NCI-H2029 (cell line): ENCODE results near the gene PRRX1.

ENCODE experiments used
- DNase-seq: peaks from one replicate; lab custom pipeline; 2025; lab: John Stamatoyannopoulos, UW

The PRRX1 gene

GRCh38 chr1:170721621-170722020, 57.7 kb downstream of the PRRX1 start:
- no peak for DNase-seq

- no peak for DNase-seq
Observed at GRCh38 chr1:170723518-170723917, 59.6 kb downstream of the PRRX1 start.

DNA sequence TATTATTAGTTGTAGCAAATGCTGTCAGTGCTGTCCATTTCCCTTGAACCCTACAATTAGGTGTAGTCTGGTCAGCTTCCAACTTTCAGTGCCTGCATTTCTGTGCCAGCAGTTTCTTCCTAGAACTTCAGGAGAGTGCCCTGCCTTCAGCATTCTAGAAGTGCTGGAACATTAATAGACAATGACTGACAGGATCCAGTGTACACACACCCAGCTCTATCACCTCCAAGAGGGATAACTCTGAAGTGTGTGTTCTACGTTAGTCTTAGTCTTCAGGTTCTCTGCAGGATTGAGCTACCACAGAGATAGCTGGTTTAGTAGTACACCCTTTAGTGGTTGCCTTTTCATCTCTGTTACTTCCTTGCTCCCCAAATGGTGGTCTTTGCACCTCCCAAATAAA, 61.4 kb downstream of the PRRX1 start:
- DNase-seq, result no peak

- no peak for DNase-seq
Observed at GRCh38 chr1:170727963-170728362, 64.0 kb downstream of the PRRX1 start.

GRCh38 chr1:170729225-170730002, 65.5 kb downstream of the PRRX1 start:
- DNase-seq, result no peak

DNA sequence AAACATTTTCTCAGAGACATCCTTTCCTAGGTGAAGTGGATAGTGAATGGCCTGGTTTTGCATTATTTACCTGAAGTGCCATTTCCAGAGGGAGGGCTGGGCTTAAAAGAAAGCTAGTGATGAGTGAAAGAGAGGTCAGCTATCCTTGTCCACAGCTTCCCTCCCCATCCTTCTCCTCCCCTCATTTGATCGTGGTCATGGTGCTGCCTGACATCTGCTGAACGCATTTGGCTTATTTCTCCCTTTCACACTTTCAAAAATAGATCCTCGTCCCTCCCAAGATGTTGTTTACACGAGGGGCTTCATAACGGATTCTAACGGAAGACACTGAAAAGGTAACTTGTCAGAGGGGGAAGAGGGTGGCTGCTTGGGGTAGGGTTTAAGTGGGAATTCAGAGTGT, 66.1 kb downstream of the PRRX1 start:
- DNase-seq, result no peak

DNA sequence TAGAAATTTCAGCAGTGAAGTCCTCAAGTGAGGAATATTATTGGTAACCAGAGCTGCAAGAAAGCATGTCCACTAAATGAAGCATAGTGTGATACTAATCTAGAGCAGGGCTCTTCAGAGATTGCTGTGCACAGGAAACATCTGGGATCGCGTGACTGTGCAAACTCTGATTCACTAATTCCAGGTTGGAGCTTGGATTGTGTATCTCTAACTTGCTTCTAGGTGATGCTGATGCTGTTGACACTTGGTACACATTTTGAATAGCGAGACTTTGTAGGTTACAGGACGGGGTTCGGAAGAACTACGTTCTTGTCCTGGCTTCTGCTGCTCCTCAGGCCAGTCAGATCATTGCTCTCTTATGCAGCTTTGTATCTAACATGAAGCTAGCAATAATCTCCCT, 66.5 kb downstream of the PRRX1 start:
- DNase-seq, result no peak

DNA sequence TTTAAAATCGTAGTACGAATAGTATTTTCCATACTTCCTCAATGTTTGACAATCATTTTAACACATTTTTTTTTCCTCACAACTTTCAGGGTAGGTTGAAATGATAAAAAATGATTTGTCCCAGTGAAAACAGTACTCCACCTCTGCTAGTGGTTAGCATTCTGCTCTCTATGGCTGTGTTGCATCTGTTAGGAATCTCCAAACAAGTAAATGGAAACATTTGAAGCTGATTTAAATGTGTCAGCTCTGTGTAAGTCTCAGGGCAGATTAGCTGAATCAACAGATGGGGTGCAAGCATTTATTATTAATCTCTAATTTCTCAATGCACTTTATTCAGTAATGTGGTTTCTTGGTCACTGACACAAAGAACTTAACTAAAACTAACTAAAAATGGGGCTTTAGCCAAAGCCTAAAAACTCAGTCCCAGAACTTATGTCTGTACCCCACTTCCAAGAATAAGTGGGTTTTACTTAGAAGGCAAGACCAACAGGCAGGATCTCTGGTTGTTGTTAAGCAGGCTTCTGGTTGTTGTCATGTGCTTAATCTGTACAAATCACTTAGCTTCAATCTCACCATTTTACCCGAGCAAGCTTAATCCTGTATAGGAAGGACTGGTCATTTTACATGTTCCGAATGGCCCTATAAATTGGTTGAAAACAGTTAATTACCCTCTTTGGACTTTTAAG, 67.8 kb downstream of the PRRX1 start:
- DNase-seq, result no peak

DNA sequence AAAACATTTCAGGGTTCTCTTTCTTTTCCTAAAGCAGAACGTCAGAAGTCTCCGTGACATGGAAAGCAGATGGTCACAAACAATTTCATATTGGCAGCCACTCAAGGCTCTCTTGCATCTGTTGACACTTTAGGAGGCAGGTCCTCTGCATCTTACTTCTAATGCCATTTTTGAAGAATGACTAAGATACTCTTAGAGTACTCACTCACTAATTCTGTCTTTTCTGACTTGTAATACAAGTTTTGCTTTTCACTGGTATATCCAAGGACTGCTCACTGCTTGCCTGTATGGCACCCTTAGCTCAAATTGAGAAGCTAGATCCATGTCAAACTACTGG, 68.3 kb downstream of the PRRX1 start:
- no peak for DNase-seq

GRCh38 chr1:170734412-170735175, 70.7 kb downstream of the PRRX1 start:
- DNase-seq, result no peak

DNA sequence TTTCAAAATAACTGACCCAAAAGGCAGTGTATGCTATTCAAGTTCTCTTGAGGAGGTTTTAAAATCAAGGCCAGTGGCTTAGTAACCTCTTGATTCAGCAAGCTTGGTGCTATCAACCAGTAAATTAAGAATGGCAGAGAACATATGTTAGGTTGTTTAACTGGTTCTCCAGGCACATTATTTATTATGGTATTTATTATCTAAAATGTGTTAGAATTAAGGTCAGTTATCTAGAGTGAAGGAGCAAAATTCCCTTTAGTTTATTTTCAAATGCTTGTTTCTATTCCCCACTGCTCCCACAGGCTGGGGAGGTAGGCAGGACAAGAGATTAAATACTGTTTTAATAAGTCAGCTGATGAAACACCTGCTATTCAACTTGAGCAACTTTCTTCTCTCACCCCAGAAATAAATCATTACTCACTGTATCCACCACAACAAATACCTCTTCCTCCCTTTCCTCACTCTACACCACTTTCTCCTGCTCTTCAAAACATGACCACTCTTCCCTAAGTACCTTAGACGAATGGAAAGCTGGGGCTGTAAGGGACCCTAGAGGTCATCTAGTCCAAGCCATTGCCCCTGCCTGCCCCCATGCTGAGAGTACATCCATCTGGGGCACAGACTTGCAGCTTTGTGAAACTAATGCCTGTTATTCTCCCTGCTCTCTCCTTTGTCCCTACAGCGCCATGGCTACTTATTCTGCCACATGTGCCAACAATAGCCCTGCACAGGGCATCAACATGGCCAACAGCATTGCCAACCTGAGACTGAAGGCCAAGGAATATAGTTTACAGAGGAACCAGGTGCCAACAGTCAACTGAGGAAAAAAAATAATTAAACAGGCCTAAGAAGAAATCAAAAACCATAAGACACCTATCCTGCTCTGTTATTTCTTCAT, 71.7 kb downstream of the PRRX1 start:
- DNase-seq, result no peak

- DNase-seq, result no peak
Observed at GRCh38 chr1:170739803-170740202, 75.9 kb downstream of the PRRX1 start.

DNA sequence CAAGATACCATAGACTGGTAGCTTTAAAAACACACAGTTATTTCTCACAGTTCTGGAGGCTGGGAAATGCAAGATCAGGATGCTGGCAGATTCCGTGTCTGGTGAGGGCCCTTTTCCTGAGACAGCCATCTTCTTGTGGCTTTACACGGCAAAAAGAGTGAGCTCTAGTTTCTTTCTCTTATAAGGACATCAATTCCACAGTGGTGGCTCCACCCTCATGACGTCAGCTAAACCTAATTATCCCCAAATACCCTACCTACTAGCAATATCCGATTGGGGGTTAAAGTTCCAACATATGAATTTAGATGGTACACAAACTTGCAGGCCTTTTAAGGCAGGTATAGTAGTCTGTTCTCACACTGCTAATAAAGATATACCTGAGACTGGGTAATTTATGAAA, 77.7 kb downstream of the PRRX1 start:
- no peak for DNase-seq

- DNase-seq, result no peak
Observed at GRCh38 chr1:170742600-170742999, 78.7 kb downstream of the PRRX1 start.

DNA sequence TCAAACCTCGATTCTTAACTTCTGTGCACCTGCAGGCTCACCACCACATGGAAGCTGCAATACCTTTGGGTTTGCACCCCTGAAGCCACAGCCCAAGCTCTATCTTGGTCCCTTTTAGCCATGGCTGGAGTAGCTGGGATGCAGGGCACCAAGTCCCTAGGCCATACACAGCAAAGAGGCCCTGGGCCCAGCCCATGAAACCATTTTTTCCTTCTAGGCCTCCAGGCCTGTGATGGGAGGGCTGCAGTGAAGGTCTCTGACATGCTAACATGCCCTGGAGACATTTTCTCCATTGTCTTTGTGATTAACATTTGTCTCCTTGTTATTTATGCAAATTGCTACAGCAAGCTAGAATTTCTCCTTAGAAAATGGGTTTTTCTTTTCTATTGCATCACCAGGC, 79.2 kb downstream of the PRRX1 start:
- DNase-seq, result no peak

GRCh38 chr1:170749549-170749948, 85.6 kb downstream of the PRRX1 start:
- no peak for DNase-seq

- DNase-seq, result no peak
Observed at GRCh38 chr1:170749959-170750358, 86.0 kb downstream of the PRRX1 start.

- DNase-seq, result no peak
Observed at GRCh38 chr1:170755795-170756194, 91.9 kb downstream of the PRRX1 start.

DNA sequence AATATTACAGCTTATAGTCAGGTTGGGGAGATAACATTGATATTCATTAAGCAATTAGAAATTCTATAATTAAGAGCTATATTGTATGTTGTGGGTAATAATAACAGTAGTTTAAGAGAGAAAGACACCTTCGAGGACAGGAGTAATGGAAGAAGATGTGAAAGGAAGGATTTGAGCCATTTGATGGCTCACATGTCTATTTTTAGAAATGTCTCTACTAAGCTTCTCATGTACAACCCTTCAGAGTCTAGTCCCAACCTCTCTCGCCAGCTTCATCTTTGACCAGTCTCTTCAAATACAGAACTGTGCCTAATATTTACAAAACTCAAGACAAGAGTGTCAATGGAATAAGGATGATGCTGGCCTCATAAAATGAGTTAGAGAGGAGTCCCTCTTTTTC, 95.1 kb downstream of the PRRX1 start:
- no peak for DNase-seq

DNA sequence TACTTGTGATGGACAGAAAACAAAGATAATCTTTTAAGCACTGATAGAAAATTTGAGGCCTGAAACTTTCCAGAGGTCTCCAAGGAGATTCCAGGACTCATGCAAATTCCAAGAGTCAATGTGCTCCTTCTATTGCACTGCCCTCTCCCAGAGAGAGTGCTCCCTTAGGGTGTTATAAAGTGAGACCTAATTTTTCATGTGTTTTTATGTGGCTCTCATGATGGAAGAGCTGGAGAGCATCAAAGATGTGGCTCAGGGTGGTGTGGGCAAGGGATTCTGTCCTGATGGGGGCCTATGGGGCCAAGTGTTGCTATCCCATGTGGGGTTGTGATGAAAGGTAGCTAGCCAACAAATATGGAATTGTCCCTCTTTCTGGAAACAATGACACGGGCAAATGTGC, 101.3 kb downstream of the PRRX1 start:
- DNase-seq, result no peak

DNA sequence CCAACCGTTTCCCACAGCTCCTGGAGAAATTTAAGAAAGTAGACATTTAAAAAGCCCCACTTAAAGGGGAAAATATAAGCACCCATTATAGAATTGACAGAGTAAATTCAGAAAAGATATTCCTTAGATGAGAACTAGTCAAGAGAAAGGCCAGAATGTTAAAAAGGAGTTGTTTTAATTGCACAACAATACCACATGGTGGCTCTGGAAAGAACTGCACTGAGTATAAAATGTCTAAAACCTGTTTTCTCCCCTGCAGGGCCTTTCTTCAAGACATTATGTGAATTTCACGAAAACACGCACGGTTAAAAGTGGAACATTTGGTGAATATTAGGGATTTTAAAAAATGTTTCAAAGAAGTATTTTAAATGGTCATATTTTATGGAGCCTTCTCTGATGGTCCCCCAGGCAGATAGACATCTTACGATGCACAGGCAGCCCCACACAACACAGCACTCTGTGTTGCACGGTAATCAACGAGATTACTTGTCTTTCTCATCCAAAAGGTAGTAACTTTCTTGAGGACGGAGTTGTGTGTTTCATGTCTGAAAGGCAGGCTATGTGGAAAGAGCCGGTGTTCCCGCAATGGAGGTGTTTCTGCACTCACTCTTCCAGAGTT, 101.9 kb downstream of the PRRX1 start:
- DNase-seq, result no peak

DNA sequence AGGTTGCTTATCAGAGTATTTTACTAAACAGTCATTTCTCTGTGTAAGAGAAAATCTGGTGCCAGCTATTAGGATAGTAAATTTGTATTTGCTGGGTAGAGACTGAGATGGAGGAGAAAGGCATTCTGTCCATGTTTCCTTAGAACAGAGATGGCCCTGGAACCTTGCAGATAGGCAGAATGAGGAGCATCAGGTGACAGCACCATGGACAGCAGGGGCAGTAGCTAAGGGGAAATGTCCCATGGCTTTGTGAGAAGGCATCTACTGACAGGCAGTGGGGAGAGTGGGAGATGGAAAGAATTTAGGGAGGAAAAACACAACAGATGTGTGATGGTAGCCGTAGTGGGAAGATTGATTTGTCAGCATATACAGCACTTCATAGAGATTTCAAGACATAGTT, 105.0 kb downstream of the PRRX1 start:
- no peak for DNase-seq
